Measurements from ENCODE around the gene BAZ1B. TPM values are rescaled to one million over a fixed set of nuclear protein-coding genes. Genes with fewer than 3 reads are reported as not detected.
"Not testable (repeated sequence)": the region's sequence is repeated elsewhere in the genome, so short reads cannot be mapped to it uniquely, and the experiment has no call there.

BAZ1B gene
- total RNA-seq, 2 donors from 2014 or later, result 28.3 to 32.3 TPM

GRCh38 chr7:73432676-73433075 lies 89.4 kb downstream of the BAZ1B start:
- no peaks in the 10 kb centered on the region for H3K9me3 ChIP-seq
- H3K27ac ChIP-seq, result no peak overlapping the region
- DNase-seq, result no peak
- no peak overlapping the region for H3K4me3 ChIP-seq
- intact Hi-C loops (cut with DNase I), result no loop called here
- TF ChIP-seq CTCF (IDR thresholded peaks at IDR 0.05) (no peak), POLR2A (IDR thresholded peaks at IDR 0.05) (no peak)
- H3K27me3 ChIP-seq, result no peaks in the 10 kb centered on the region
- no peak for ATAC-seq
- H3K4me1 ChIP-seq, result peaks cover 5% of the 10 kb centered on the region
- no peaks in the 10 kb centered on the region for H3K36me3 ChIP-seq (replicated peaks in 1 of 2; ENCODE audit: insufficient read depth in 1 of 2, low read depth in 2 of 2)
- 79 to 91% methylated on average over 11 of the region's 11 CpGs for WGBS, 2 donors

GRCh38 chr7:73431041-73431835 lies 90.9 kb downstream of the BAZ1B start:
- intact Hi-C loops (cut with DNase I), result no loop called here
- no peak for ATAC-seq
- 88 to 91% methylated on average over 9 to 13 of the region's 13 CpGs for WGBS, 2 donors
- no peaks in the 10 kb centered on the region for H3K36me3 ChIP-seq (replicated peaks in 1 of 2; ENCODE audit: insufficient read depth in 1 of 2, low read depth in 2 of 2)
- H3K4me1 ChIP-seq, result peaks cover 5% of the 10 kb centered on the region
- H3K27me3 ChIP-seq, result no peaks in the 10 kb centered on the region
- no peak for TF ChIP-seq POLR2A (IDR thresholded peaks at IDR 0.05)
- no peak for TF ChIP-seq CTCF (IDR thresholded peaks at IDR 0.05)
- H3K4me3 ChIP-seq, result no peak overlapping the region
- no peak for DNase-seq
- no peaks in the 10 kb centered on the region for H3K9me3 ChIP-seq
- H3K27ac ChIP-seq, result no peak overlapping the region

DNA sequence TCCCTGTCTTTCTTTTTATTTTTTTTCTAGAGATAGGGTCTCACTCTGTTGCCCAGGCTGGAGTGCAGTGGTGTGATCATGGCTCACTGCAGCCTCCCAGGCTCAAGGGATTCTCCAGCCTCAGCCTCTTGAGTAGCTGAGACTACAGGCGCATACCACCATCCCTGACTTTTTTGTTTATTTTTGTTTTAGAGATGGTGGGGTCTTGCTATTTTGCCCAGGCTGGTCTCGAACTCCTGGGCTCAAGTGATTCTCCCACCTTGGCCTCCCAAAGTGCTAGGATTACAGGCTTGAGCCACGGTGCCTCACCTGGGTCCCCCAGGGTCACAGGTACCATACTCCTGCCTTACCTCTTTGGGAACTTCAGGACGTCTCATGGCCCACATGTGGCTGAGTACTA lies 91.6 kb downstream of the BAZ1B start:
- H3K36me3 ChIP-seq (replicated peaks in 1 of 2; ENCODE audit: insufficient read depth in 1 of 2, low read depth in 2 of 2); intact Hi-C loops (cut with DNase I); H3K27me3 ChIP-seq; H3K4me1 ChIP-seq; ATAC-seq; H3K9me3 ChIP-seq; H3K4me3 ChIP-seq; DNase-seq; H3K27ac ChIP-seq: not testable (repeated sequence)
- WGBS, 2 donors, result 82 to 84% methylated on average over 4 of the region's 4 CpGs

GRCh38 chr7:73429622-73430505 lies 92.2 kb downstream of the BAZ1B start:
- intact Hi-C loops (cut with DNase I), result no loop called here
- H3K4me3 ChIP-seq, result no peak overlapping the region
- no peak for ATAC-seq
- WGBS, 2 donors, result 69 to 86% methylated on average over 5 to 6 of the region's 6 CpGs
- H3K27ac ChIP-seq, result no peak overlapping the region
- no peaks in the 10 kb centered on the region for H3K27me3 ChIP-seq
- no peaks in the 10 kb centered on the region for H3K9me3 ChIP-seq
- no peak for DNase-seq
- no peaks in the 10 kb centered on the region for H3K36me3 ChIP-seq (replicated peaks in 1 of 2; ENCODE audit: insufficient read depth in 1 of 2, low read depth in 2 of 2)
- H3K4me1 ChIP-seq, result peaks cover 5% of the 10 kb centered on the region
- TF ChIP-seq POLR2A (IDR thresholded peaks at IDR 0.05) (no peak), CTCF (IDR thresholded peaks at IDR 0.05) (no peak)

DNA sequence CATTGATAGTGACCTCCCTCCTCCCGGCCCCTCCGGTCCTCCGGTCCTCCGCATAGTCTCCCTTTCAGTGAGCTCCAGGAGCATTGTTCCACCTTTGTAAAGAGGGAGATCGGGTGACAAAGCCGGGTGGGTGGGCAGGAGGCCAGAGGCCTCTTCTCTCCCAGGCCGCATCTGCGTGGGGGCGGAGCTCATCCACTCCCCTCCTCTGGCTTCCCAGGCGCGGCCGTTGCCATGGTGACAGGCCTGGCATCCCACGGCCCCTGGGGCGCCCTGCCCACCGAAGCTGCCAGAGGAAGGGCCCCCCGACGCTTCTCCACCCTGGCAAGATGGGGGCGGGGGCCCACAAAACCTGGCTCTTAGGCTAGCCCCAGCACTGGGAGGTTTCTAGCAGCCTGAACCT lies 92.9 kb downstream of the BAZ1B start:
- TF ChIP-seq CTCF (IDR thresholded peaks at IDR 0.05) (no peak), POLR2A (IDR thresholded peaks at IDR 0.05) (no peak)
- intact Hi-C loops (cut with DNase I), result no loop called here
- WGBS, 2 donors, result 45% methylated on average over 17 of the region's 18 CpGs; no CpG with 5 or more reads in 1 of the 2 donors
- no peak for DNase-seq
- Histone ChIP-seq H3K27me3 (no peaks in the 10 kb centered on the region), H3K4me1 (peaks cover 4% of the 10 kb centered on the region), H3K9me3 (no peaks in the 10 kb centered on the region), H3K27ac (no peak overlapping the region), H3K4me3 (no peak overlapping the region), H3K36me3 (replicated peaks in 1 of 2; ENCODE audit: insufficient read depth in 1 of 2, low read depth in 2 of 2) (no peaks in the 10 kb centered on the region)
- no peak for ATAC-seq

Measured in body of pancreas (tissue), 4 donors.